HUES48 (cell line): ENCODE data around the gene ACOT7.

ENCODE experiments used
- H3K27ac ChIP-seq: one replicate; pipeline ENCODE4 v1.7.0; 2013; ENCODE audit warnings: low read depth, low read length, inconsistent platforms
- H3K27me3 ChIP-seq: 2 replicates; pipeline ENCODE4 v1.6.1; 2013; ENCODE audit warnings: mild to moderate bottlenecking, low read length; ENCODE audit not compliant: control insufficient read depth, insufficient read depth
- H3K36me3 ChIP-seq: 2 replicates; pipeline ENCODE4 v1.6.1; 2013; ENCODE audit warnings: low read length; ENCODE audit not compliant: control insufficient read depth, insufficient read depth
- H3K4me1 ChIP-seq: 2 replicates; pipeline ENCODE4 v1.6.1; 2013; ENCODE audit warnings: mild to moderate bottlenecking, low read length; ENCODE audit not compliant: control insufficient read depth, insufficient read depth
- H3K4me3 ChIP-seq: 2 replicates; pipeline ENCODE4 v1.5.1; 2013; ENCODE audit warnings: mild to moderate bottlenecking, low read depth, low read length
- H3K9ac ChIP-seq: 2 replicates; pipeline ENCODE4 v1.6.1; 2013; ENCODE audit warnings: mild to moderate bottlenecking, low read depth, low read length, moderate library complexity
- H3K9me3 ChIP-seq: 2 replicates; pipeline ENCODE4 v1.6.1; 2013; ENCODE audit warnings: low read length; ENCODE audit not compliant: control insufficient read depth, insufficient read depth

The ACOT7 gene

DNA sequence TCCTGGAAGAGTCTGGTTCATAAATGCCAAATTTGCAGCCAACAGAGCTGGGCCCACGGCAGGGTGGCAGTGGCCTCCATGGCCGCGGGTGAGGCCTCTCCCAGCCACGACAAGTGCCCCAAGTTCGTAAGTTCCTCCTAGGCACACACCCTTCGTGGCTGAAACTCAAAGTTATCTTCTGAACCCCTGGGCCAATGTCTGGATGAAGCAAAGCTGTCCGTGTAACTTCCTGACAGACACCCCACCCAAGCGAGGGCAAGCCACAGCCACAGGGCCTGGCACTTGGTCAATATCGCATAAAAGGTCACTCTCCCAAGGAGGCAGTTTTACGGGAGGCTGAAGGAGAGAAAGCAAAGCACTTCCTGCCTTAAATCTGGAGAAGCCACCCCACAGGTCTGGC, 104.9 kb downstream of the ACOT7 start:
- H3K9me3 ChIP-seq = no peaks in the 10 kb centered on the region
- peaks cover 12% of the 10 kb centered on the region for H3K36me3 ChIP-seq
- H3K4me3 ChIP-seq = no peak overlapping the region
- no peak overlapping the region for H3K27ac ChIP-seq
- no peak overlapping the region for H3K9ac ChIP-seq
- no peaks in the 10 kb centered on the region for H3K27me3 ChIP-seq
- H3K4me1 ChIP-seq = no peaks in the 10 kb centered on the region

DNA sequence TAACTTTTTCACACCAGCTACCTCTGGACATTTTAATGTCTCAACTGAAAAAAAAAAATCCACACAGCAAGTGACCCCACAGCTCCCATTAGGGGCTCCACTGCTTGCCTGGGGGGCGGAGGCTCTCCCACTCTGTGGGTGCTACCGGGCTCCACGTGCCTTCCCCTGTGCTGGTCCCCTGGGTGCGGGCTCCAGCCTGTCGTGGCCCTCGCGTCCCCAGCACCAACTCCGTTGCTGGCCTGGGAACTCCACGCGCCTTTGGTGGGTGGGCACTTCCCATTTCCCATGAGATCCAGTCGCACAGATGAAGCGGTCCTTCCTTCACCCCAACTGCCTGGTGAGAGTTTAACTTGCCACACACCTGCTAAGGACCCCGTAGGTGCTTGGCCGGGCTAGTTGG, 105.5 kb downstream of the ACOT7 start:
- Histone ChIP-seq H3K36me3 (peaks cover 6% of the 10 kb centered on the region), H3K27me3 (no peaks in the 10 kb centered on the region), H3K4me3 (no peak overlapping the region), H3K4me1 (no peaks in the 10 kb centered on the region), H3K27ac (no peak overlapping the region), H3K9me3 (no peaks in the 10 kb centered on the region), H3K9ac (no peak overlapping the region)

DNA sequence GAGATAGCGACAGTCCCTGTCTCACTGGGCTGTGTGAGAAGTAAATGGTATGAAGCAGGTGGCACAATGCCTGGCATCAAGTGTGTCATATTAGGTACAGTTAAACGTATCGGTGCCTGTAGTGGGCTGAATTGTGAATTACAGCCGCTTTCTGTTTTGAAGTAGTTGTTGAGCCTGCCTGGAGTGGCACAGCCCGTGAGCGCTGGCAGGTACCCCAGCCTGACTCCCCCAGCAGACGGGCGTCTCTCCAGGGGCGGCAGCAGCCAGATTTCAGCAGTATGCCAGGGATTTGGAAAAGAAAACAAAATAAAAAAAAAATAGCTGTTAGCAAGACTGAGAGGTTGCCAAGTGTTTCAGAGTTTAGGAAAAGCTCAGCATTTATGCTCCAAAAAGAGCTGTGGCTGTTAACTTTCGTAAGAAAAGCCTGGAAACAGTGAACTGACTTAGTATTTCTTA, 106.1 kb downstream of the ACOT7 start:
- H3K36me3 ChIP-seq = peaks cover 5% of the 10 kb centered on the region
- no peak overlapping the region for H3K4me3 ChIP-seq
- H3K4me1 ChIP-seq = no peaks in the 10 kb centered on the region
- no peak overlapping the region for H3K9ac ChIP-seq
- H3K9me3 ChIP-seq = no peaks in the 10 kb centered on the region
- H3K27me3 ChIP-seq = no peaks in the 10 kb centered on the region
- no peak overlapping the region for H3K27ac ChIP-seq

DNA sequence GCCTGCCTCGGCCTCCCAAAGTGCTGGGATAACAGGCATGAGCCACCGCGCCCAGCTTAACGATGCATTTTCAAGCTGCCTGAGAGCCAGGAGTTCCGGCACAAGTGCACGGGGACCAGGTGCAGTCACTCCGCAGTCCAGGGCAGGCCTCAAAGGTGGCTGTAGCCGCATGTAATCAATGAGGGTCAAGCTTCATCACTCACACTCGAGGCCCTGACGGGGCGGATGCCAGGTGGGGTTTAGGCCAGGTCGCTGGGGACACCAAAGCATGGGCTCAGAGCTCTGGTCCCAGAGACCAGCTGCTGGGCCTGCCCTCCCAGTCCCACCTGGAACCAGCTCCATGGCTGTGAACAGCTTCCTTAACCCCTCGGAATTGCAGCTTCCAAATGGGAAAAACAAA, 106.5 kb downstream of the ACOT7 start:
- Histone ChIP-seq H3K4me3 (no peak overlapping the region), H3K9ac (no peak overlapping the region), H3K9me3 (no peaks in the 10 kb centered on the region), H3K27ac (no peak overlapping the region), H3K27me3 (no peaks in the 10 kb centered on the region), H3K4me1 (no peaks in the 10 kb centered on the region), H3K36me3 (peaks cover 5% of the 10 kb centered on the region)

DNA sequence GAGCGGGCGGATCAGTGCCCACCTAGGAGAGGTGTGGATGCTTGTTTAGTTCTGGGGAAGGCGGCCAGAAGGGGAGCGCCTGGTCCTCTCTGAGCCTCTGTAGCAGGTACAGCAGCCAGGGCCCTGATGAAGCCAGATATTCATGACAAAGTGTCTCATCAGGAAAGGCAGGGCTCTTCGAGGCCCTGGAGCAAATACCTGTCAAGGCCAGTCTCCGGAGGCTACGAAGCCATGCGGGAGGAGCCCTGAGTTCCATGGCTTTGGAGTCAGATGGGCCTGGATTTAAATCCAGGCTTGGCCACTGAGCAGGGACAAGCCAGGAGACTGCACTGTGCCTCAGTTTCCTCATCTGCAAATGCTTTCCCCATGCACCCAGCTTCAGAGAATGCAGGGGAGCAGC, 107.3 kb downstream of the ACOT7 start:
- H3K27ac ChIP-seq = no peak overlapping the region
- H3K36me3 ChIP-seq = no peaks in the 10 kb centered on the region
- no peaks in the 10 kb centered on the region for H3K27me3 ChIP-seq
- H3K4me1 ChIP-seq = no peaks in the 10 kb centered on the region
- H3K9me3 ChIP-seq = no peaks in the 10 kb centered on the region
- H3K9ac ChIP-seq = no peak overlapping the region
- no peak overlapping the region for H3K4me3 ChIP-seq

DNA sequence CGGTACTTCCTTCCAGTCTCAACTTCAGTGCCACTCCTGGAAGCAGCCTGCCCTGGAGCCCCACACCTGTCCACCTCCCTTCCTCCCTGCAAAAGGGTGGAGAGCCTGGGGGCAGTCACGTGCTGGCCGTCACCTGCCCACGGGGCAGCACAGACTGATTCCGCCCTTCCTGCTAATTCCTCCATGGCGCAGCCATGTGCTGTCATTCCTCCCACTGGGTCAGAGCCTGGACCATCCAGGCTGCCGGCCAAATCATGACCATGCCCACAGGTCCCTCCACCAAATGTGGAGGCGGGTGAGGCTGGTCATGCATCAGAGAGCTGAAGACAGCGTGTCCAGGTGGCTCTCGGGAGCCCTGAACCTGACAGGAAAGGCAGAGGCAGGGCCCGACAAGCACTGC, 108.2 kb downstream of the ACOT7 start:
- H3K4me1 ChIP-seq = no peaks in the 10 kb centered on the region
- H3K27ac ChIP-seq = no peak overlapping the region
- H3K27me3 ChIP-seq = no peaks in the 10 kb centered on the region
- H3K9ac ChIP-seq = no peak overlapping the region
- no peaks in the 10 kb centered on the region for H3K36me3 ChIP-seq
- no peaks in the 10 kb centered on the region for H3K9me3 ChIP-seq
- H3K4me3 ChIP-seq = no peak overlapping the region

DNA sequence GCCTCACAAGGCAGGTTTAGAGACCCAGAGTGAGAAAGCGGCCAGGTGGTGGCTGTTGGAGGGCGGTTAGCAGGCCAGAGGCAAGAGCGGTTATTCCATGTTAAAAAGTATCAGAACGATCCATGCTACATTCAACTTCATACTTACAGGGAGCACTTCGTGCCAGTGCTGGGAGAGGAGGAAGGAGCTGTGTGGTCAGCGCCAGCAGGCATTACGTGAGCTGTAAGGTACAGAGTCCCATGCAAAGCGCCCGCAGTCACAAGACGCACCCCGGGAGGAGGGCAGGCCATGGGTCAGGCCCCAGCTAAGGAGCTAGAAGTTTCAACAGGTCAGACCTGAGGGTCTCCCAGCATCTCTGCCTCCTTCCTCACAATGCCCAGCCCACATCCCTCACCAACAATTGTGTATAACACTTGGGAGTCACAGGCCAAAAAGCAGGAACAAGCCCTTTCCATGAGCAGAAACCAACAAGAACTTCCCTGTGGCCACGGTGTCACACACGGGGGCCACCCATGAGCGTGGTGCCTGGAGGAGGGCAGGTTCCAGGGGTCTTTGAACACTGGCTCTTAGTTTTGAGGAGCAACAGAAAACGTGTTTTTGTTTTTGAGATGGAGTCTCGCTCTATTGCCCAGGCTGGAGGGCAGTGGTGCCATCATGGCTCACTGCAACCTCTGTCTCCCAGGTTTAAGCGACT, 110.8 kb downstream of the ACOT7 start:
- Histone ChIP-seq H3K9ac (no peak overlapping the region), H3K9me3 (no peaks in the 10 kb centered on the region), H3K36me3 (no peaks in the 10 kb centered on the region), H3K27me3 (no peaks in the 10 kb centered on the region), H3K4me3 (no peak overlapping the region), H3K27ac (no peak overlapping the region), H3K4me1 (no peaks in the 10 kb centered on the region)

DNA sequence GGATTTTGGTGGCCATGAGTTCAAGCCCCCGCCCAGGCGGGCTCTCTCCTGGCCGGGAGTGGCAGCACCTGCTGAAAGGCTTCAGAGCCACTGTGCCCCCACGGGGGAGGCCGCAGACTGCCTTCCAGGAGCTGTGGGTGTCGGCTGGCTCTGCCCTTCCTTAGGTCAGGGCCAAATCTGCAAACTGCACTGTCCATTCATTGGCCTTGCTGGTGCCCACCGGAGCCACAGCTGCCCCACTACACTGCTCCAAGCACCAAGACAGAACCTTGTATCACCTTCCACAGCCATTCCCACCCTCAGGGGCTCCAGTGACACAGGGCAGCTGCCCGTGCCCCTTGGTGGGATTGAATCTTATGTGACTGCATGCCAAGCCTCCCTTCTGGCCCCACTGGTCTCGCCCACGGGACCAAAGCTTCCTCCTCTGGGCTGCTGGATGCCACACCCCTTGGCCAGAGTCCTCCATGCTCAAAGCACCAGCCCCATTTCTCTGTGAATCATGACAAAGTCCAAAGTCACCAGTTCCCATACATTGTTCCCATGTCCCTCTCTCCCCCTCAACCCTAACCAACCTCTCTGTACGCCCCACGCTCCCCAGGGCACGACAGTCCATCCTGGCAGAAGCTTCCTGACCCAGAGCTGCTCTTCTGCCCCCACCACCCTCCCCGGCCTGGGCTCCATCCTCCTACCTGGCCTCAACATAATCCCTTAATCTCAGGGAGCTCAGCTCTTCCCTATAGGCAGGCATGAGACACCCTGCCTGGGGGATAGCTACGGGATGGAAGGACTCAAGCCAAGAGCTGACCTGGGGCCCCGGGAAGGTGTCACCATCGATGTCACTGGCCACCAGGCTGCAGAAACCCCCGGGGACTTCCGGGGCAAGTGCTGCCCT, 111.8 kb downstream of the ACOT7 start:
- H3K9ac ChIP-seq = no peak overlapping the region
- no peaks in the 10 kb centered on the region for H3K36me3 ChIP-seq
- H3K9me3 ChIP-seq = no peaks in the 10 kb centered on the region
- no peaks in the 10 kb centered on the region; the same call in 1 of the 2 replicates for H3K4me1 ChIP-seq
- H3K4me3 ChIP-seq = no peak overlapping the region
- no peak overlapping the region for H3K27ac ChIP-seq
- no peaks in the 10 kb centered on the region for H3K27me3 ChIP-seq

DNA sequence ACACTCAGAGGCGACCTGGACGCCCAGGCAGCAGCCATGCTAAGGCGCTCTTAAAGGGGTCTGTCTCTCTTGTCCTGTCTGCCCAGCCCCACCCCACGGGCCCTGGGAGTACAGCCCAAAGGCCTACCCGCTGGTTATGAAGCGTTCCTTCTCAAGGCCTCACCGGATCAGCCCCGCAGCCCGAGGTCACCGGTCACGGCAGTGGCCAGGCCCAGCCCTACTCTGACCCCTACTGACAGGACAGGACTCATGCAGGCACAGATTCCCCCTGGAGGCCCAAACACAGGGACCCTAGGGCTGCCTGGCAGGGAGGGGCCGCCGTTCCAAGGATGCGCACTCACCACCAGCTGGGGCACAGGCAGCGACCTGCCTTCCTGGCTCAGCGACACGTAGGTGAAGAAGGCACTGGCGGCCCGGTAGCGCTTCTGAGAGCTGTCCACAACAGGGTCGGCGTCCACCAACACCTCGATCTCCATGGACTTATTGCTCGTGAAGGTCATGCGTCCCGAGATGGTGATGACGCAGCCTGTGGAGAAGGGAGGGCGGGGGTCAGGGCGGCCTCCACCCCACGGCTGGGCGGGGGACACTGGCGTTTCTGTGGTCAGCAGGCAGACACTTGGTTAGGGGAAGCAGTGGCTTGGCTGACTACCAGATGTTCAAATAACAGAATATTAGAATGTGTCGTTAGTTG, 112.7 kb downstream of the ACOT7 start:
- H3K4me3 ChIP-seq = no peak overlapping the region
- H3K9ac ChIP-seq = no peak overlapping the region
- peaks cover 7% of the 10 kb centered on the region; the same call in 1 of the 2 replicates for H3K4me1 ChIP-seq
- H3K36me3 ChIP-seq = no peaks in the 10 kb centered on the region
- no peaks in the 10 kb centered on the region for H3K27me3 ChIP-seq
- H3K9me3 ChIP-seq = no peaks in the 10 kb centered on the region
- H3K27ac ChIP-seq = no peak overlapping the region

DNA sequence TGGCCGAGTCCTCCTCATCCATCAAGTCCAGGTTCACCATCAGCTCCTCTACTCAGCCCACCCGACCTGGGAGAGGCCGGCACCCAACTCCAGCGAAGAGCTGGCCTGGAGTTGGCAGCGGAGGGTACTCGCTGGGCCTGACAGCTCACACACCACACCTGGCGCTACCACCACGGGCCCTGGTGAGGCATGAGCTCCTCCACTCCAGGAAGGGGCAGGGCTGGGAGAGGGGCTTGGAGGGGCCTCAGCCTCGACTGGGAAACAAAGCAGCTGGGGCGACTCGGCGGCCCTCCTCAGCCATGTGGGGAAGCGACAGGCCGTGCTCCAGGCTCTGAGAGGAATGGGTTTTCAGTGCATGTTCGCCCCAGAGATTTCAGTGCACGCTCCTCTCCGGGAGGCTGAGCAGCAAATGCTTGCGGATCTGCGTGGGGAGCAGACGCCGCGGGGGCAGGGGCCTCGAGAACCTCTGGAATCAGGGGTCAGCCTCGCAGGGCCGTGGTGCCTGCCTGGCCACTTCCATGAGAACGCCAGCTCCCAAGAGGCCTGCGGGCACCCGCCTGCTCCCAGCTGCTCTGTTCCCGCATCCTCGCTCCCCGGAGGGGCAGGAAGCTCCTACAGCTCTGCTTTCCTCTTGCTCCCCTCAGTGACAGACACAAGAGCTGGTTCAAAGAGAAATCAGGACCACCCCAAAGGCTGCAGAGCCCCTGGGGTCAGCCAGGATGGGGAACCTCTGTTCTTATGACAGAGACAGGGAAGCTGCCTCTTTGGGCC, 113.8 kb downstream of the ACOT7 start:
- Histone ChIP-seq H3K9me3 (no peaks in the 10 kb centered on the region), H3K9ac (no peak overlapping the region), H3K36me3 (no peaks in the 10 kb centered on the region), H3K4me1 (peaks cover 7% of the 10 kb centered on the region; the same call in 1 of the 2 replicates), H3K4me3 (no peak overlapping the region), H3K27me3 (no peaks in the 10 kb centered on the region), H3K27ac (no peak overlapping the region)
